NCI-H460 (cell line): Measurements from ENCODE around the gene LRRC61. TPM values are rescaled to one million over a fixed set of nuclear protein-coding genes. Genes with fewer than 3 reads are reported as not detected.

ENCODE experiments used
- DNase-seq: peaks from one replicate; pipeline ENCODE4 v3.0.0-alpha.2; 2016; ENCODE audit warnings: low read depth; ENCODE audit errors: extremely low read depth
- total RNA-seq: library from RNA; depleted of rRNA; stranded (reverse); fragments of >200 nt; shearing (Covaris generic); gene quantifications from 2 replicates; pipeline ENCODE4 v1.2.3, GENCODE V29; 2014

LRRC61 gene
- total RNA-seq, 1 experiment from 2014 or later: 0.47 TPM

DNA sequence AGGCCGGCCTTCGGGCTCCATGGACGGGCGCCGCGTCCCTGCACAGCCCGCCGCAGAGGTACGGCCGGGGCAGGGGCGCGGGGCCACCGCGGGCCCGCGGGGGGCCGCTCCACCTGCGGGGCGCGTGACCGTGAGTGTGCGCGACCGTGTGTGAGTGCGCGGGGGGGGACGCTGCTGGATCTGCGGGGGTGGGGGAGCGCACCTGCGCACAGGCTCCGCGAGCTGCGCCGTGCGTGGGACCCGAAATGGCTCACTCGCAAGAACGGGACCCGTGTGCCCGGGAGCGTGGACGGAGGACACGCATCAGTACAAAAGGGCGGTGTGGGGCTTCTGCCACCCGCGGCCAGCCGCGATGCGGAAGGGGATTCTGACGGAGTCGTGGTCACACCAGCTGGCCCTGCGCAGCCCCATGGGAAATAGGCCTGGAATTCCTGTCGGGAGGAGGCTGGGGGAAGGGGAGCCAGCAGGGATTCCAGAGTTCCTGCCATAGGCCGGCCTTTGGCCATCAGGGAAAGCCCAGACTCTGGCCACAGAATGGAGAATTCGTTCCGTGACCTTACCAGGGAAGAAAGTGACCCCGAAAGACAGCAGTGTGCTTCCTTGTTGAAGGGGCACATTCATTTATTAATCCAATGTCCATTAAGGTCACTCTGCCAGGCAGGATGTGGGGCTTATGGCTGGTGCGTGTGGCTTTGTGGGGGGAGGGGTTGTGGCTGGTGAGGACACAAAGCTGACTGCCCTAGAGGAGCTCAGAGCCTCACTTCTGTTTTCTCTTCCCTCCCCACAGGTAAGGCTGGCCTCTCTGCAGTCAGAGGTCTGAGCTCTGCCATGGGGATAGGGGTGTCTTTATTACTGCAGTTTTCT lies 46.0 kb downstream of the LRRC61 start:
- DNase-seq: peak; percentile 54

- DNase-seq: no peak
Measured at GRCh38 chr7:150369748-150370501, 46.8 kb downstream of the LRRC61 start.

DNA sequence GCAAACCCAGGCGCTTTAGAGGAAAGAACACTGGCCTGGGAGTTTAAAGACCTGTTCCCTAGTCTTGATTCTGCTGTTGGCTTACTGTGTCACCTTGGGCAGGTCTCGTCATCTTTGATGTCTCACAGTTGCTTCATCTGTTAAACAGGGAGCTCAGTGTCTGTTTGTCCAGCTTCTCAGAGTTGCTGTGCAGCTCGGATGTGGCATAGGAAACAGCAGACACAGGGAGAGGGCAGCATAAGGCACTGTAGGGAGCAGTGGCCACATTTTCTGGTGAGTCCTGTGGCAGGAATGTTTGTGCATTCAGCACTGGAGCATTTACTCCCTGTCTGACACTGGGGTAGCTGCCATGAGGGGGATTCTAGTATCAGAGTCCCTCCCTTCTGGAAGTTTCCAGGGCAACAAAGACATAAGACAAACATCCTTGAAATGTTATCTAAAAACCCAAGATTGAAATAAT lies 47.5 kb downstream of the LRRC61 start:
- no peak for DNase-seq

DNA sequence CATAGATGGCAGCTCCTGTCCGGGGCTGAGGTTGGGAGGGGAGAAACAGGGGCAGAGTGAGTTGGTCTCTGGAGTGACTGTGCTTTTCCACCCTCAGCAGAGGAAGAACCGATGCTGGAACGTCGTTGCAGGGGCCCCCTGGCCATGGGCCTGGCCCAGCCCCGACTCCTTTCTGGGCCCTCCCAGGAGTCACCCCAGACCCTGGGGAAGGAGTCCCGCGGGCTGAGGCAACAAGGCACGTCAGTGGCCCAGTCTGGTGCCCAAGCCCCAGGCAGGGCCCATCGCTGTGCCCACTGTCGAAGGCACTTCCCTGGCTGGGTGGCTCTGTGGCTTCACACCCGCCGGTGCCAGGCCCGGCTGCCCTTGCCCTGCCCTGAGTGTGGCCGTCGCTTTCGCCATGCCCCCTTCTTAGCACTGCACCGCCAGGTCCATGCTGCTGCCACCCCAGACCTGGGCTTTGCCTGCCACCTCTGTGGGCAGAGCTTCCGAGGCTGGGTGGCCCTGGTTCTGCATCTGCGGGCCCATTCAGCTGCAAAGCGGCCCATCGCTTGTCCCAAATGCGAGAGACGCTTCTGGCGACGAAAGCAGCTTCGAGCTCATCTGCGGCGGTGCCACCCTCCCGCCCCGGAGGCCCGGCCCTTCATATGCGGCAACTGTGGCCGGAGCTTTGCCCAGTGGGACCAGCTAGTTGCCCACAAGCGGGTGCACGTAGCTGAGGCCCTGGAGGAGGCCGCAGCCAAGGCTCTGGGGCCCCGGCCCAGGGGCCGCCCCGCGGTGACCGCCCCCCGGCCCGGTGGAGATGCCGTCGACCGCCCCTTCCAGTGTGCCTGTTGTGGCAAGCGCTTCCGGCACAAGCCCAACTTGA lies 48.2 kb downstream of the LRRC61 start:
- no peak for DNase-seq

GRCh38 chr7:150371996-150372270 lies 48.8 kb downstream of the LRRC61 start:
- DNase-seq: no peak

DNA sequence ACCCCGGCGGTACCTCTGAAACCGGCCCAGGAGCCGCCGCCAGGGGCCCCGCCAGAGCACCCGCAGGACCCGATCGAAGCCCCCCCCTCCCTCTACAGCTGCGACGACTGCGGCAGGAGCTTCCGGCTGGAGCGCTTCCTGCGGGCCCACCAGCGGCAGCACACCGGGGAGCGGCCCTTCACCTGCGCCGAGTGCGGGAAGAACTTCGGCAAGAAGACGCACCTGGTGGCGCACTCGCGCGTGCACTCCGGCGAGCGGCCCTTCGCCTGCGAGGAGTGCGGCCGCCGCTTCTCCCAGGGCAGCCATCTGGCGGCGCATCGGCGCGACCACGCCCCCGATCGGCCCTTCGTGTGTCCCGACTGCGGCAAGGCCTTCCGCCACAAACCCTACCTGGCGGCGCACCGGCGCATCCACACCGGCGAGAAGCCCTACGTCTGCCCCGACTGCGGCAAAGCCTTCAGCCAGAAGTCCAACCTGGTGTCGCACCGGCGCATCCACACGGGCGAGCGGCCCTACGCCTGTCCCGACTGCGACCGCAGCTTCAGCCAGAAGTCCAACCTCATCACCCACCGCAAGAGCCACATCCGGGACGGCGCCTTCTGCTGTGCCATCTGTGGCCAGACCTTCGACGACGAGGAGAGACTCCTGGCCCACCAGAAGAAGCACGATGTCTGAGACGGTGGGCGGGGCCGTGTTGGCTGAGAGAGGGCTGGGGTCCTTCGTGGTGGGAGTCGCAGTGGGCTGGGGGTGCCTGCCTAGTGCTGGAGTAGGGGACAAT lies 49.3 kb downstream of the LRRC61 start:
- no peak for DNase-seq

GRCh38 chr7:150373049-150373801 lies 50.1 kb downstream of the LRRC61 start:
- DNase-seq: no peak

GRCh38 chr7:150374026-150374425 lies 50.9 kb downstream of the LRRC61 start:
- no peak for DNase-seq

- no peak for DNase-seq
Measured at GRCh38 chr7:150374472-150374871, 51.3 kb downstream of the LRRC61 start.

- no peak for DNase-seq
Measured at GRCh38 chr7:150375662-150376521, 52.7 kb downstream of the LRRC61 start.

- DNase-seq: no peak
Measured at GRCh38 chr7:150376560-150376959, 53.4 kb downstream of the LRRC61 start.

- no peak for DNase-seq
Measured at GRCh38 chr7:150377196-150377595, 54.0 kb downstream of the LRRC61 start.

- DNase-seq: no peak
Measured at GRCh38 chr7:150377635-150378034, 54.5 kb downstream of the LRRC61 start.

- DNase-seq: peak; percentile 44
Measured at GRCh38 chr7:150378115-150378852, 55.1 kb downstream of the LRRC61 start.

GRCh38 chr7:150378853-150379440 lies 55.8 kb downstream of the LRRC61 start, which contains the start of gene ZNF775:
Gene ZNF775 (plus strand): TSS chr7:150379330. CDS start chr7:150388471, 9,141 bp downstream.
- DNase-seq: peak; percentile 94

- DNase-seq: no peak
Measured at GRCh38 chr7:150379441-150380379, 56.6 kb downstream of the LRRC61 start.
